Neuronal stem cell (in vitro differentiated cells): ENCODE data around the gene OR11L1.

Experiments
- DNase-seq: peaks from one replicate; pipeline ENCODE4 v3.0.0-alpha.2; 2013; ENCODE audit warnings: low spot score
- H2AFZ ChIP-seq: one replicate; pipeline ENCODE4 v1.6.1; 2013; ENCODE audit warnings: mild to moderate bottlenecking, low read length, inconsistent platforms
- H2AK5ac ChIP-seq: 2 replicates; pipeline ENCODE4 v1.6.1; 2013; ENCODE audit warnings: low read depth, mild to moderate bottlenecking, inconsistent platforms, low read length, moderate library complexity, mixed read lengths
- H2BK120ac ChIP-seq: 2 replicates; pipeline ENCODE4 v1.6.1; 2013; ENCODE audit warnings: low read depth, mild to moderate bottlenecking, inconsistent platforms, low read length, moderate library complexity, mixed read lengths
- H2BK12ac ChIP-seq: one replicate; pipeline ENCODE4 v1.6.1; 2013; ENCODE audit warnings: low read length, inconsistent platforms
- H2BK15ac ChIP-seq: 2 replicates; pipeline ENCODE4 v1.6.1; 2013; ENCODE audit warnings: mild to moderate bottlenecking, low read length, inconsistent platforms, mixed read lengths
- H2BK5ac ChIP-seq: one replicate; pipeline ENCODE4 v1.6.1; 2013; ENCODE audit warnings: inconsistent platforms, mild to moderate bottlenecking, low read length, moderate library complexity
- H3K14ac ChIP-seq: one replicate; pipeline ENCODE4 v1.6.1; 2013; ENCODE audit warnings: low read length, inconsistent platforms
- H3K18ac ChIP-seq: 2 replicates; pipeline ENCODE4 v1.6.1; 2013; ENCODE audit warnings: low read length, inconsistent platforms
- H3K23ac ChIP-seq: 2 replicates; pipeline ENCODE4 v1.6.1; 2013; ENCODE audit warnings: low read depth, mild to moderate bottlenecking, mixed read lengths, low read length, inconsistent platforms; ENCODE audit not compliant: poor library complexity
- H3K27ac ChIP-seq: replicated peaks from 3 replicates; pipeline ENCODE4 v1.5.1; 2013; ENCODE audit warnings: low read length, inconsistent platforms
- H3K27me3 ChIP-seq, 3 experiments: 2 replicates each; pipeline ENCODE4 v1.6.1; 2013; ENCODE audit warnings: low read length in 3 of 3, mild to moderate bottlenecking in 2 of 3, inconsistent platforms in 1 of 3, low read depth in 1 of 3, mixed read lengths in 1 of 3, moderate library complexity in 1 of 3; ENCODE audit not compliant: control insufficient read depth in 3 of 3, insufficient read depth in 3 of 3
- H3K36me3 ChIP-seq, 2 donors: replicated peaks in 1 of 2; 2 replicates each; pipeline ENCODE4 v1.6.1; 2013; ENCODE audit warnings: low read length in 2 of 2; ENCODE audit not compliant: control insufficient read depth in 2 of 2, insufficient read depth in 2 of 2
- H3K4ac ChIP-seq: 2 replicates; pipeline ENCODE4 v1.6.1; 2013; ENCODE audit warnings: inconsistent platforms, mild to moderate bottlenecking, low read length, moderate library complexity
- H3K4me1 ChIP-seq, 2 donors: 1 replicate in 1 of 2; 2 replicates in 1 of 2; pipeline ENCODE4 v1.6.1; 2013; ENCODE audit warnings: low read length in 2 of 2, low read depth in 1 of 2; ENCODE audit not compliant: control insufficient read depth in 2 of 2, insufficient read depth in 1 of 2
- H3K4me2 ChIP-seq: one replicate; pipeline ENCODE4 v1.6.1; 2013; ENCODE audit warnings: mild to moderate bottlenecking, low read length, inconsistent platforms; ENCODE audit not compliant: insufficient read depth, poor library complexity, severe bottlenecking
- H3K4me3 ChIP-seq, 2 donors: 2 replicates each; pipeline ENCODE4 v1.5.1; 2013; ENCODE audit warnings: low read length in 2 of 2, mild to moderate bottlenecking in 2 of 2, inconsistent platforms in 1 of 2, moderate library complexity in 1 of 2
- H3K79me1 ChIP-seq: one replicate; pipeline ENCODE4 v1.6.1; 2013; ENCODE audit warnings: low read depth, mild to moderate bottlenecking, inconsistent platforms, low read length, moderate library complexity
- H3K9ac ChIP-seq: one replicate; pipeline ENCODE4 v1.6.1; 2013; ENCODE audit warnings: mild to moderate bottlenecking, low read depth, low read length, inconsistent platforms; ENCODE audit not compliant: poor library complexity
- H3K9me3 ChIP-seq, 2 donors: replicated peaks in 1 of 2; 2 replicates each; pipeline versions ENCODE3 to v1.6.1; 2013; ENCODE audit warnings: low read length in 2 of 2, mild to moderate bottlenecking in 2 of 2, inconsistent platforms in 1 of 2, low read depth in 1 of 2, mixed read lengths in 1 of 2, moderate library complexity in 1 of 2; ENCODE audit not compliant: control insufficient read depth in 2 of 2, insufficient read depth in 1 of 2
- H4K8ac ChIP-seq: one replicate; pipeline ENCODE4 v1.6.1; 2013; ENCODE audit warnings: low read depth, mild to moderate bottlenecking, inconsistent platforms, low read length, moderate library complexity
- H4K91ac ChIP-seq: one replicate; pipeline ENCODE4 v1.6.1; 2013; ENCODE audit warnings: low read length, low read depth, mild to moderate bottlenecking, inconsistent platforms; ENCODE audit not compliant: poor library complexity
- WGBS, 2 donors: extraction: QIAGEN DNeasy Blood & Tissue Kit; methylation state at CpG; one replicate each; pipeline ENCODE4 v1.1.7; 2013; ENCODE audit warnings: missing lambda C conversion rate in 2 of 2, mixed read lengths in 1 of 2; ENCODE audit not compliant: insufficient read length in 2 of 2, insufficient replicate concordance in 1 of 2; ENCODE audit errors: extremely low coverage in 2 of 2; 5-methylcytosine and 5-hydroxymethylcytosine counted together

OR11L1 gene

DNA sequence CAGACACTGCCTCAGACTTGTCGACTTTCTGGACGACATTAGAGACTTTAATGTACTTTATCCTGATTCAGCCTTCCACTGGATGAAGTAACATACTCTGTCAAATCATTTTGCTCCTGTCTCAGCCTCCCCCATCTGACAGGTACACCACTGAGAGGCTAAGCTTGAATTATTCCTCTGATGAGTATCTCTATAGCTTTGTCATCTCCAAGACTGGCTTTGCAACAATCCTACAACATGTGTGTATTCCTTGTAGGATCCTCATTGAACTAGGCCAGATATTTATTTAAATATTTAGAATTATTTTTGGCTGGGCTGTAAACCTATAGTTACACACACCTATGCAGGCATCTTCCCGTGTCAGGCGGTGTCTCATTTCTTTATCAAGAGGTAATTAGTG is 14.2 kb upstream of the OR11L1 start:
- Histone ChIP-seq H3K79me1 (no peaks in the 10 kb centered on the region), H4K91ac (no peak overlapping the region), H2BK120ac (no peak overlapping the region), H3K36me3 (no peaks in the 10 kb centered on the region), H3K9me3 (no peaks in the 10 kb centered on the region), H3K4me1 (no peaks in the 10 kb centered on the region), H3K27me3 (peaks cover 0 to 8% (median 0%) of the 10 kb centered on the region in 3 experiments), H3K23ac (no peak overlapping the region), H3K27ac (no peak overlapping the region), H2BK12ac (no peak overlapping the region), H2AK5ac (no peak overlapping the region), H3K18ac (no peak overlapping the region), H2AFZ (no peak overlapping the region), H2BK5ac (no peak overlapping the region), H3K14ac (no peak overlapping the region), H4K8ac (no peak overlapping the region), H3K4me2 (no peak overlapping the region), H3K4ac (no peak overlapping the region), H3K9ac (no peak overlapping the region), H3K4me3 (no peak overlapping the region), H2BK15ac (no peak overlapping the region)
- no peak for DNase-seq
- WGBS, 2 donors: no CpG with 5 or more reads among the region's 4 CpGs

DNA sequence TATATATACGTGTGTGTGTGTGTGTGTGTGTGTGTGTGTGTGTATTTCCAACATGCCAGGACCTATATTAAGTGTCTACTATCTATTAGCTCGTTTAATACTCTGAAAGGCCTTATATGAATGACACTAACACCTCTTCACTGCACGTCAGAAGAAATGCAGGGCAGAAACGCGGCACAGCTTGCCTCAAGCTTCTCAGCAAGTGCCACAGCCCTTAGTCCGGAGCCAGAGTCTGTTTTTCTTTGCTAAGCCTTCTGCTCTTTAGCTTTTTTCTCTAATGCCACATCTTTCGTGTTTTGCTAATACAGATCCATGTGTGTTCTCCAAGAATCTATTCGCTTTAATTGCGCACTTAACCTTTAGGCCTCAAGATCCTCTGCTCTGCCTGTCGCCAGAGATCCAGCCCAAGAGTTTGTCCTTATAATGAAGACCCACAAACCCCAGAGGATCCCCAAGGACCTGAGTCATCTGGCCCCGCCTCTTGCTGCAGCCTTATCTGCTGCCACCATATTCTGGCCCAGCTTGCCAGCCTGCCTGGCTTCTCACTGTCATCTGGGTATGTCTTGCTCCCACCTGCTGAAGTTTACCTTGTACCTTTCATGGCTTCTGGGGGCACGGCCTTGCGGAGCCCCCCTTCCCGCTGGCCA is 13.3 kb upstream of the OR11L1 start:
- no peak overlapping the region for H2BK5ac ChIP-seq
- H4K8ac ChIP-seq: no peak overlapping the region
- no peak overlapping the region for H3K9ac ChIP-seq
- H3K4ac ChIP-seq: no peak overlapping the region
- H2BK120ac ChIP-seq: no peak overlapping the region
- no peak overlapping the region for H3K27ac ChIP-seq
- H3K9me3 ChIP-seq: no peaks in the 10 kb centered on the region
- no peak overlapping the region for H2BK12ac ChIP-seq
- no peaks in the 10 kb centered on the region for H3K36me3 ChIP-seq
- no peaks in the 10 kb centered on the region for H3K4me1 ChIP-seq
- no peak overlapping the region for H3K4me2 ChIP-seq
- no peak overlapping the region for H3K4me3 ChIP-seq
- H3K79me1 ChIP-seq: no peaks in the 10 kb centered on the region
- H2AFZ ChIP-seq: no peak overlapping the region
- no peak overlapping the region for H2AK5ac ChIP-seq
- no peak overlapping the region for H3K14ac ChIP-seq
- H3K23ac ChIP-seq: no peak overlapping the region
- H3K18ac ChIP-seq: no peak overlapping the region
- no peak for DNase-seq
- H3K27me3 ChIP-seq: peaks cover 0 to 8% (median 0%) of the 10 kb centered on the region in 3 experiments
- H4K91ac ChIP-seq: no peak overlapping the region
- no CpG with 5 or more reads among the region's 14 CpGs for WGBS, 2 donors
- no peak overlapping the region for H2BK15ac ChIP-seq

DNA sequence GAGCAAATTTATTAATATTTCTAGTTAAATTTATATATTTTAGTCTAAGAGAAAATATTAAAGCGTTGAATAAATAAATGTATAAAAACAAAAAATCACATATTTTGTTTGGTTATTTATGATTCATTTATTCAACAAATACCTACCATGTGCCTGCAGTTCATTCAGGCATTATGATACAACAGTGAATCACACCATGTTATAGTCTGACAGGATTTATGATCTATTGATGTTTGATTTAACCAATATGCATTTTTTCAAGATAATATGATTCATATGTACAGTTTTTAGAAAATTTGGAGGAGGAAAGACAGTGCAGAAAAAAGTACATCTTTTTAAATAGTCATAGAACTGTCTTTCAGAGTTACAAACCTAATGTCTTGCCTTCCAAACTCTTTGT is 7.9 kb upstream of the OR11L1 start:
- H4K91ac ChIP-seq: no peak overlapping the region
- no peak overlapping the region for H3K18ac ChIP-seq
- H4K8ac ChIP-seq: no peak overlapping the region
- no peak overlapping the region for H2AFZ ChIP-seq
- H2BK5ac ChIP-seq: no peak overlapping the region
- H3K36me3 ChIP-seq: no peaks in the 10 kb centered on the region
- no CpG with 5 or more reads among the region's 1 CpG for WGBS, 2 donors
- no peak overlapping the region for H3K14ac ChIP-seq
- H3K9ac ChIP-seq: no peak overlapping the region
- no peak overlapping the region for H3K4me2 ChIP-seq
- H3K23ac ChIP-seq: no peak overlapping the region
- H3K4me3 ChIP-seq: no peak overlapping the region
- H2BK12ac ChIP-seq: no peak overlapping the region
- no peaks in the 10 kb centered on the region for H3K79me1 ChIP-seq
- H3K27me3 ChIP-seq: no peaks in the 10 kb centered on the region
- H3K4ac ChIP-seq: no peak overlapping the region
- H3K27ac ChIP-seq: no peak overlapping the region
- no peak for DNase-seq
- H2BK15ac ChIP-seq: no peak overlapping the region
- H2BK120ac ChIP-seq: no peak overlapping the region
- H2AK5ac ChIP-seq: no peak overlapping the region
- no peaks in the 10 kb centered on the region for H3K9me3 ChIP-seq
- H3K4me1 ChIP-seq: no peaks in the 10 kb centered on the region

DNA sequence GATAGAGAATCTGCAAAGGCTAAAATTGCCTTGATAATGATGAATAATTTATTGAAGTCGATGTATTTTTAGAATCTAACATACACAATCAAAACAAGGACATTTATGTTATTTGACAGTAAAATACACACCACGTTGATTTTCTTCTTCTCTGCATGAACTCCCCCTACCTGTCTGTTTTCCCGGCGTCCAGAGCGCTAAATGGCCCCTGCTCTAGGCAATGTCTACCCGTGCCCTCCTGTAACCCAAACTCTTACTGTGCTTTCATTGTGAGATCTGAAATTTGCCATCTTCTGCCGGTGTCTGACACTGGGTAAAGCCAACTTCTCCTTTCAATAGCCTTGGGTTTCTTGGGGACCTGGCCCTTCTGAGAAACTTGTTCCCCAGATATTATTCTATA is 6.7 kb upstream of the OR11L1 start:
- no peak overlapping the region for H3K27ac ChIP-seq
- H3K4me2 ChIP-seq: no peak overlapping the region
- no peak overlapping the region for H2BK15ac ChIP-seq
- H2AK5ac ChIP-seq: no peak overlapping the region
- H3K27me3 ChIP-seq: no peaks in the 10 kb centered on the region
- H3K4ac ChIP-seq: no peak overlapping the region
- H2BK12ac ChIP-seq: no peak overlapping the region
- H4K8ac ChIP-seq: no peak overlapping the region
- no peak for DNase-seq
- H4K91ac ChIP-seq: no peak overlapping the region
- H3K18ac ChIP-seq: no peak overlapping the region
- H3K36me3 ChIP-seq: no peaks in the 10 kb centered on the region
- H3K4me1 ChIP-seq: no peaks in the 10 kb centered on the region
- no CpG with 5 or more reads among the region's 7 CpGs for WGBS, 2 donors
- H2BK120ac ChIP-seq: no peak overlapping the region
- no peak overlapping the region for H3K4me3 ChIP-seq
- H3K23ac ChIP-seq: no peak overlapping the region
- H2BK5ac ChIP-seq: no peak overlapping the region
- H2AFZ ChIP-seq: no peak overlapping the region
- H3K79me1 ChIP-seq: no peaks in the 10 kb centered on the region
- no peak overlapping the region for H3K9ac ChIP-seq
- H3K9me3 ChIP-seq: no peaks in the 10 kb centered on the region
- no peak overlapping the region for H3K14ac ChIP-seq
